ENCODE data around the gene MBD3L2B.
A peak's percentile ranks its signal among the peaks of the same experiment; 100 is the strongest.
"Not testable (repeated sequence)": the region's sequence is repeated elsewhere in the genome, so short reads cannot be mapped to it uniquely, and the experiment has no call there.

The MBD3L2B gene

GRCh38 chr19:7067716-7068115, 46.5 kb upstream of the MBD3L2B start:
- Histone ChIP-seq H3K36me3 (ENCODE audit: control insufficient read depth, low read length) (peaks cover 26% of the 10 kb centered on the region), H3K9me3 (ENCODE audit: control insufficient read depth, insufficient read depth, low read length) (no peaks in the 10 kb centered on the region), H3K4me1 (ENCODE audit: control insufficient read depth, low read length) (peaks cover 16% of the 10 kb centered on the region), H3K9me2 (replicated peaks; ENCODE audit: control insufficient read depth, low read length) (no peaks in the 10 kb centered on the region), H3K27ac (ENCODE audit: low read depth, low read length) (no peak overlapping the region), H3K79me2 (ENCODE audit: control insufficient read depth, low read length) (peaks cover 22% of the 10 kb centered on the region), H3K4me2 (ENCODE audit: low read length) (no peak overlapping the region), H3K4me3 (ENCODE audit: low read length) (no peak overlapping the region), H3F3A (ENCODE audit: control insufficient read depth, insufficient read depth) (peaks cover 3% of the 10 kb centered on the region), H3K27me3 (ENCODE audit: control insufficient read depth, low read length) (no peaks in the 10 kb centered on the region), H4K20me1 (ENCODE audit: control insufficient read depth, insufficient read depth, low read depth, low read length) (no peaks in the 10 kb centered on the region)
- TF ChIP-seq EZH2phosphoT487 (IDR thresholded peaks at IDR 0.05; ENCODE audit: borderline replicate concordance, low read length) (no peak), CTCF (IDR thresholded peaks at IDR 0.05; ENCODE audit: low read depth, low read length, poor library complexity, severe bottlenecking) (no peak)

DNA sequence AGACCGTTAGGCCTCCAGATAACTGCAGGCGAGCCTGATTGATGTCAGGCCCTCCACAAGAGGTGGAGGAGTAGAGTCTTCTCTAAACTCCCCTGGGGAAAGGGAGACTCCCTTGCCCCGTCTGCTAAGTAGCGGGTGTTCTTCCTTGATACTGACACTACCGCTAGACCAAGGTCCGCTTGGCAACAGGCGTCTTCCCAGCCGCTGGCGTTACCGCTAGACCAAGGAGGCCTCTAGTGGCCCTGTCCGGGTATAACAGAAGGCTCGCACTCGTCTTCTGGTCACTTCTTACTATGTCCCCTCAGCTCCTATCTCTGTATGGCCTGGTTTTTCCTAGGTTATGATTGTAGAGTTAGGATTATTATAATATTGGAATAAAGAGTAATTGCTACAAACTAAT, 45.9 kb upstream of the MBD3L2B start:
- not testable (repeated sequence) for H3F3A ChIP-seq (ENCODE audit: control insufficient read depth, insufficient read depth); H3K4me2 ChIP-seq (ENCODE audit: low read length); H3K4me3 ChIP-seq (ENCODE audit: low read length); H3K9me3 ChIP-seq (ENCODE audit: control insufficient read depth, insufficient read depth, low read length); H3K27ac ChIP-seq (ENCODE audit: low read depth, low read length); H3K27me3 ChIP-seq (ENCODE audit: control insufficient read depth, low read length); H4K20me1 ChIP-seq (ENCODE audit: control insufficient read depth, insufficient read depth, low read depth, low read length); H3K9me2 ChIP-seq (replicated peaks; ENCODE audit: control insufficient read depth, low read length)
- peaks cover 19% of the 10 kb centered on the region for H3K79me2 ChIP-seq (ENCODE audit: control insufficient read depth, low read length)
- H3K36me3 ChIP-seq (ENCODE audit: control insufficient read depth, low read length), result peaks cover 20% of the 10 kb centered on the region
- H3K4me1 ChIP-seq (ENCODE audit: control insufficient read depth, low read length), result peaks cover 16% of the 10 kb centered on the region
- peak; percentile 33 for TF ChIP-seq CTCF (IDR thresholded peaks at IDR 0.05; ENCODE audit: low read depth, low read length, poor library complexity, severe bottlenecking)

- TF ChIP-seq EZH2phosphoT487 (IDR thresholded peaks at IDR 0.05; ENCODE audit: borderline replicate concordance, low read length) (no peak), CTCF (IDR thresholded peaks at IDR 0.05; ENCODE audit: low read depth, low read length, poor library complexity, severe bottlenecking) (no peak)
- Histone ChIP-seq H3K9me3 (ENCODE audit: control insufficient read depth, insufficient read depth, low read length) (no peaks in the 10 kb centered on the region), H3K4me2 (ENCODE audit: low read length) (no peak overlapping the region), H3K36me3 (ENCODE audit: control insufficient read depth, low read length) (no peaks in the 10 kb centered on the region), H3K4me3 (ENCODE audit: low read length) (no peak overlapping the region), H4K20me1 (ENCODE audit: control insufficient read depth, insufficient read depth, low read depth, low read length) (no peaks in the 10 kb centered on the region), H3K27me3 (ENCODE audit: control insufficient read depth, low read length) (no peaks in the 10 kb centered on the region), H3K27ac (ENCODE audit: low read depth, low read length) (no peak overlapping the region), H3K4me1 (ENCODE audit: control insufficient read depth, low read length) (peaks cover 6% of the 10 kb centered on the region), H3F3A (ENCODE audit: control insufficient read depth, insufficient read depth) (peaks cover 3% of the 10 kb centered on the region), H3K9me2 (replicated peaks; ENCODE audit: control insufficient read depth, low read length) (no peaks in the 10 kb centered on the region), H3K79me2 (ENCODE audit: control insufficient read depth, low read length) (no peaks in the 10 kb centered on the region)
These were observed 42.7 kb upstream of the MBD3L2B start for GRCh38 chr19:7063764-7064418.
